Stimulated activated CD8-positive, alpha-beta memory T cell treated with anti-CD3 and anti-CD28 coated beads, Interleukin-7, amount 100 ng/mL, for 48 hours (primary cell): ENCODE results near the gene PRXL2C.
"Not testable (repeated sequence)": the region's sequence is repeated elsewhere in the genome, so short reads cannot be mapped to it uniquely, and the experiment has no call there.

Experiments
- DNase-seq, 2 donors: peaks; one replicate each; pipeline ENCODE4 v3.0.0-alpha.2; 2020; ENCODE audit warnings: low read depth in 1 of 2; ENCODE audit errors: extremely low read depth in 1 of 2

Gene PRXL2C, protein sequence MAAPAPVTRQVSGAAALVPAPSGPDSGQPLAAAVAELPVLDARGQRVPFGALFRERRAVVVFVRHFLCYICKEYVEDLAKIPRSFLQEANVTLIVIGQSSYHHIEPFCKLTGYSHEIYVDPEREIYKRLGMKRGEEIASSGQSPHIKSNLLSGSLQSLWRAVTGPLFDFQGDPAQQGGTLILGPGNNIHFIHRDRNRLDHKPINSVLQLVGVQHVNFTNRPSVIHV

GRCh38 chr9:96655198-96655851, at the start of gene PRXL2C:
Gene PRXL2C (minus strand): TSS chr9:96655317. CDS start chr9:96655281, 36 bp downstream.
- DNase-seq, result peak; percentile 59 to 72

DNA sequence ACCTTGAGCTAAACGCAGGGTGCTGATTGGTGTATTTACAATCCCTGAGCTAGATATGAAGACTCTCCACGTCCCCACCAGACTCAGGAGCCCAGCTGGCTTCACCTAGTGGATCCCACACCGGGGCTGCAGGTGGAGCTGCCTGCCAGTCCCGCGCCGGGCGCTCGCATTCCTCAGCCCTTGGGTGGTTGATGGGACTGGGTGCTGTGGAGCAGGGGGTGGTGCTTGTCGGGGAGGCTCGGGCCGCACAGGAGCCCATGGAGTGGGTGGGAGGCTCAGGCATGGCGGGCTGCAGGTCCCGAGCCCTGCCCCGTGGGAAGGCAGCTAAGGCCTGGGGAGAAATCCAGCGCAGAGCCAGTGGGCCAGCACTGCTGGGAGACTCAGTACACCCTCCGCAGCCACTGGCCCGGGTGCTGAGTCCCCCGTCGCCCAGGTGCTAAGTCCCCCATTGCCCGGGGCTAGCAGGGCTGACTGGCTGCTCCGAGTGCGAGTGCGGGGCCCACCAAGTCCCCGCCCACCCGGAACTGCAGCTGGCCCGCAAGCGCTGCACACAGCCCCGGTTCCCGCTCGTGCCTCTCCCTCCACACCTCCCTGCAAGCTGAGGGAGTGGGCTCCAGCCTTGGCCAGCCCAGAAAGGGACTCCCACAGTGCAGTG, 45.7 kb upstream of the PRXL2C start:
- not testable (repeated sequence) for DNase-seq

GRCh38 chr9:96691326-96691725, 36.2 kb upstream of the PRXL2C start:
- no peak for DNase-seq

- no peak for DNase-seq
Observed at GRCh38 chr9:96688745-96689464, 33.8 kb upstream of the PRXL2C start.

DNA sequence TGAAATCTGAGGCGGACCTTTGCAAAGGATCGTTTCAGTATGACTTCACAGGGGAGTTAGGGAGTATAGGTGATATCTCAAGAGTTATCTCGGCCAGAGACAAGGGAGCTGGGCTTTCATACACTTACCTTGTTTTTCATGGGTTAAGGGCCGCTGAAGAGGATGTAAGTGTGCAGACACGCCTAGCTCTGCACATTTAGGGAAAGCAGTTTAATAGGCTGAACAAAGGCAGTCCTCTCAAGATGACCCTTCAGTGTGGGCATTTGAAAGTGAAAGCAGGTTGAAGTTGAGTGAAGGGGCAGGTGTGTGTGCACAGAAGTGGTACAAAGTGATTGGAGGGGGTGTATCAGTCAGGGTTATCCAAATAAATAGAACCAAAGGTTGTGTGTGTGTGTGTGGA, 33.1 kb upstream of the PRXL2C start:
- DNase-seq, result no peak

DNA sequence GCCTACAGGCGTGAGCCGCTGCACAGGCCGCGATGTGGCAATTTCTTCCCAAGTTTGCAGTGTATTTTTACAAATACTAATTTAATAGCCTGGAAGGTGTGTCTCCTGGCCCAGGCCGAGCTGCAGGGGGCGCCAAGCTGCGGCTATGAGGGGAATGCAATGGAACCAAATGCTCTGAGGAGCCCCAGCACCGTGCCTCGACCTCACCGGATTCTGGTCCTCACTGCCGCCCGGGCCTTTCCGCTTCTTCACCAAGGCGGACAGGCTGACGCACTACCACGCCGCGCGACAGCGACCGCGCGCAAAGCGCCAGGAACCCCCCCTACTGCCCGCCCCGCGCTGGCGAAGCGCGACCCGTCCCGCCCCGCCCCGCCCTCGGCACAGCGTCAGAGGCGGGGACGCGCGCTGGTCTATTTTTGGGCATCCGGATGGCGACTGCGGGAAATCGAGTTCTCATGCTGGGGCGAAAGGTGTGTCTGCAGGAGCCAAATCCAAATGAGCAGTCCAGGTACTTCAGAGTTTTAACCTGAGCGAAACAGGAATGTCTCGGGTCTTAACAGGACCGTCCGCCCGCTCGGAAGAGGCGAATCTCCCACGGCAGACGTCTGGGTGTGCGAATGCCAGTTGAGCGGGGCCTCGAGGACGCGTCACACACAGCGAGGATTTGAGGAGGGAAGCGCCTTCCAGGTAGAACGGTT, 31.7 kb upstream of the PRXL2C start:
- DNase-seq, result peak; percentile 55

GRCh38 chr9:96680812-96681499, 25.8 kb upstream of the PRXL2C start:
- no peak for DNase-seq

DNA sequence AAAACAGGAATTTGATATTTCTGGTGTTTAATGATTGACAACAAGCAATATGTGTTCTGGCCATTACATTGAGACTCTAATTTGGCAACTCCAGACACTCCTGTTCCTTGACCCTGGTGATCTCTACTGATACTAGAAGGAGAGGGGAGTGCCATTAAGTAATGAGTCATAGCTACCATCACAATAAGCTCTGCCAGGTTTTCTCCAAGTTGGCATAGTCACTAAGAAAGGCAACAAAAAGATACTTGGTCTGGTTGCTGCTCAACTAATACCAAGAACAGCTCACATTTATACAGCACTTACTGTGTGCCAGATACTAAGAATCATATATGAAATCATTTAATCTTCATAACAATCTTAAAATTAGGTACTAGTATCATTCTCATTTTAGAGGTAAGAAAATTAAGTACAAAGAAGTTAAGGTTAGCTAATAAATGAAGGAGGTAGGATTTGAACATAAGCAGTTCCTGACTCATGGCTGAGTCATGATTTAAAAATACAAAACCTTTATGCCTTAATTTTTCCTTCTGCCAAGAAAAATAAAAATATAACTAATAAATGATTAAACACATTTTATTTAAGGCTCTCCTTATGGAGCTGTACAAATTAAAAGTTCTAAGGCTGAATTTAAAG, 19.9 kb upstream of the PRXL2C start:
- no peak for DNase-seq

DNA sequence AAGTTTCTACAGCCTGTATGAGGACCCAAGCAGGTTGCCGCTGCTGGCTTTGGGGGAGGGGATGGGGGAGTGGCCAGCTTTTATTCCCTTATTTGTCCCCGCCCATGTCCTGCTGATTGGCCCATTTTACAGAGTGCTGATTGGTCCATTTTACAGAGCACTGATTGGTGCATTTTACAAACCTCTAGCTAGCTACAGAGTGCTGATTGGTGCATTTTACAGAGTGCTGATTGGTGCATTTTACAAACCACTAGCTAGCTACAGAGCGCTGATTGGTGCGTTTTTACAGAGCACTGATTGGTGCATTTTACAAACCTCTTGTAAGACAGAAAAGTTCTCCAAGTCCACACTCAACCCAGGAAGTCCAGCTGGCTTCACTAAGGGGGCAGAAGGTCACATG, 18.7 kb upstream of the PRXL2C start:
- not testable (repeated sequence) for DNase-seq

- no peak for DNase-seq
Observed at GRCh38 chr9:96668868-96669534, 13.9 kb upstream of the PRXL2C start.

GRCh38 chr9:96667363-96667728, 12.2 kb upstream of the PRXL2C start:
- DNase-seq, result no peak

DNA sequence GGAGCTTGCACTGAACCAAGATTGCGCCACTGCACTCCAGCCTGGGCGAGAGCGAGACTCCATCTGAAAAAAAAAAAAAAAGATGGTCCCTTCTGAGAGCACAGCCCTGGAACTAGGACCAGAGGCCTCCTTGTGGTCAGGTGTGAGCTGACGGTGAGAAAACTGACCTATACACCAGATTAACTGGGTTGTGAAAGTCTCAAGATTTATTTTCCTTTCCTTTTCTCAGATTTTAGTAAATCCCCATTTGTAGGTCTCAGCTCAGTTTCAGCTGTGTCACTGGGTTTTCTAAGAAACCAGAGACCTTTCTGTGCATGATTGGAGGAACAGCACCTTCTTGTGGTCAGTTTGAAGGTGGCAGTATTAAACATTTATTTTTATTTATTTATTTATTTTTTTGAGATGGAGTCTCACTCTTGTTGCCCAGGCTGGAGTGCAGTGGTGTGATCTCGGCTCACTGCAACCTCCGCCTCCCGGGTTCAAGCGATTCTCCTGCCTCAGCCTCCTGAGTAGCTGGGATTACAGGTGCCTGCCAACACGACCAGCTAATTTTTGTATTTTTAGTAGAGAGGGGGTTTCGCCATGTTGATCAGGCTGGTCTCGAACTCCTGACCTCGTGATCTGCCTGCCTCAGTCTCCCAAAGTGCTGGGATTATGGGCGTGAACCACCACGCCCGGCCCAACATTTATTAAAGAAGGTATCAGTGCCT, 11.7 kb upstream of the PRXL2C start:
- DNase-seq, result not testable (repeated sequence)

DNA sequence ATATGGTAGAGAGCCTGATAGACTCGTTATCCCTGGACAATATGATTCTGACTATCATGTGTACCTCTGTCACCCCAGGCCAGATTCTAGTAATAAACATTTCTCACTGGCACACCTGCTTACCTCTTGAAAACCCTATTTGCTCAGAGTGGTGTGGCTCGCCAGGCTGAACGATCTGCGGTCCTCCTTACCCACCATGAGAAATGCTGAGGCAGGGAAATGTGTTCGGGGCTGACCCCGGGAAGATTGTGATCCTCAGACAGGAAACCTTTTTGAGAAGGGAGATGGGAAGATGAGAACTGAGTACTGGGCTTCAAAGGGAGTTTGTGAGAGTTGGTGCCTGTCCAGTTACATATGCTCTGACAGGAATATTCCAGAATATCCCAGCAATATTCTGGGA, 10.7 kb upstream of the PRXL2C start:
- DNase-seq, result no peak

DNA sequence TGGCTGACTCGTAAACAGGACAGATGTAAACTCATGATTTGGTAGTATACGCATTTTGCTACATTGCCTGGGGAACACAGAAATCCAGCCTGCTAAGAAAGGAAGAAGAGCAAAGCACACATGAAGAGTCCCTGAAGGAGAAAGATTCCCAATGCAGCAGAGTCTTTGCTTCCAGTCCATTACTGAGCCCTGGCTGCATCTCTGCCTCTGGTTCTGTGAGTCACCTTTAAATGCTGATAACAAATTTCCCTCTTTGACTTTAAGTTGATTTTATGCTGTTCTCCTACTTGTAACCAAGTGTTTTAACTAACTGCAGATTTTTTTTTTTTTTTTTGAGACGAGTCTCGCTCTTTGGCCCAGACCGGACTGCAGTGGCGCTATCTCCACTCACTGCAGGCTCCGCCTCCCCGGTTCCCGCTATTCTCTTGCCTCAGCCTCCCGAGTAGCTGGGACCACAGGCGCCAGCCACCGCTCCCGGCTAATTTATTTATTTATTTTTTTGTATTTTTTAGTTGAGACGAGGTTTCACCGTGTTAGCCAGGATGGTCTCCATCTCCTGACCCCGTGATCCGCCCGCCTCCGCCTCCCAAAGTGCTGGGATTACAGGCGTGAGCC, 8.5 kb upstream of the PRXL2C start:
- DNase-seq, result no peak

DNA sequence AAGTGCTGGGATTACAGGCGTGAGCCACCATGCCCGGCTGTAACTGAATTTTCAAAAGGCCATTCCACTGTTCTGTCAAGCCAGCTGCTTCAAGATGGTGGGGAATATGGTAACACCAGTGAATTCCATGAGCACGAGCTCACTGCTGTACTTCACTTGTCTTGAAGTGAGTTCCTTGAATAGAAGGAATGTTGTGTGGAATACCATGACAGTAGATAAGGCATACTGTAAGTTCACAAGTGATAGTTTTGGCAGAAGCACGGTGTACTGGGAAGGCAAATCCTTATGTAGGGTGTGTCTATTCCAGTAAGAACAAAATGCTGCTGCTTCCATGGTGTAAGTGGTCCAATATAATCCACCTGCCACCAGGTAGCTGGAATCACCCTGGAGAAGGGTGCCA, 6.6 kb upstream of the PRXL2C start:
- DNase-seq, result no peak

DNA sequence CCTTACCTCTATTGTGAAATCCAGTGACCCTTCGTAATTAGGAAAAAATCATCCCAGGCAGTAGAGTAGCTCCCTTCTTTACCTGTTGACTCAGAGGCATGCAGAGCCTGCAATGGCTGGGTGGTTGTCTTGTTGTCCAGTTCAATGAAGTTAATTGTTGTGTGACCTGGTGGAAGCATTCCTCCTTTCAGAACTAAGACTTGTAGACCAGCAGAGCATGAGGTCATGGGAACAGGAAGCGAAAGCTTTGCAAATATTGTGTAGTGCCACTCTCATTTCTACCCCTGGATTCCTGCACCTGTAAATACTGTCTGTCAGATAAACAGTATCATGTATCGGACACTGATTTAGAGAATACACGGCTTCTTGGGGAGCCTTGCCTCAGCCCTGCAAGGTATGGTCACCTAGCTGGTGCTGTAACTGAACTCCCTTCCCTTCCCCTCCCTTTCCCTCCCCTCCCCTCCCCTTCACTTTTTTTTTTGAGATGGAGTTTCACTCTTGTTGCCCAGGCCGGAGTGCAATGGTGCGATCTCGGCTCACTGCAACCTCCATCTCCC, 5.7 kb upstream of the PRXL2C start:
- DNase-seq, result no peak

DNA sequence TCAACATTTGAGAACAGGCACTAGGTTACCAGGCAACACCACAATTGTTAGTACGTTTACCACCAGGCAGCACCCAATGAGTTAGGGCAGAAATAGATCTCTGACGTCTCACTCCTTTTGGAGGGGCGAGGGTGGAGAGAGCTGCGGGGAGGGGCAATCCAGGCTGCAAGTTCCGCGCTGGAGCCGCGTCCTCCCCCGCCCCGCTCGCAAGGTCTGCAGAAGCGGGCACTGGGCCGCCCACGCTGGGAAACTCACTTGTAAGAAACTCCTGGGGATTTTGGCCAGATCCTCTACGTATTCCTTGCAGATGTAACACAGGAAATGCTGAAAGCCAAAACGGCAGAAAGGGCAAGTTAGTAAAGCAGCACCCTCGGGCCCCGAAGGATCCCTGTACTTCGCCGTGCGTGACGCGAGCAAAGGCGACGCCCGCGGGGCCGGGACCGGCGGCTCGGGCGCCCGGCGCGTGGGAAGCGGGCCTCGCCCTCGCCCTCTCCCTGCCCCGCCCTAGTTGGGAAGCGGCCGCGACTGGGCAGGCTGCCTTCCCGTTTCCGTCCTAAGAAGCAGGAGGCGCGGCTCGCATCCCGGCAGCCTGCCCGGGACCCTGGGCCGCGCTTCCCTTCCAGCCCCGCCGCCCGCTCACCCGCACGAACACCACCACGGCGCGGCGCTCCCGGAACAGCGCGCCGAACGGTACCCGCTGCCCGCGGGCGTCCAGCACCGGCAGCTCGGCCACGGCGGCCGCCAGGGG, 493 bp downstream of the PRXL2C start:
- peak; percentile 26 to 37 for DNase-seq
